Omental fat pad (tissue), 4 donors: ENCODE data around the gene LPP. TPM values are rescaled to one million over a fixed set of nuclear protein-coding genes. Genes with fewer than 3 reads are reported as not detected.

ENCODE experiments used
- ATAC-seq: fragments of 150-250 bp; one replicate; pipeline ENCODE4 v1.9.1; 2016; ENCODE audit warnings: mild to moderate bottlenecking, moderate library complexity; ENCODE audit not compliant: low FRiP score
- DNase-seq: peaks from one replicate; pipeline ENCODE4 v3.0.0-alpha.2; 2019; ENCODE audit warnings: low spot score
- CTCF ChIP-seq, 3 donors: fragments of 450-650 bp; IDR thresholded peaks; one replicate each; pipeline ENCODE4 v1.5.1; 2016 to 2017; ENCODE audit warnings: antibody characterized with exemption in 3 of 3, mild to moderate bottlenecking in 3 of 3, moderate library complexity in 2 of 3
- total RNA-seq, 4 donors: library from RNA; depleted of rRNA; stranded (reverse); fragments of >200 nt; gene quantifications; one replicate each; pipeline ENCODE4 v1.1.0, GENCODE V29; 2016

LPP gene
- total RNA-seq, 4 donors from 2014 or later = 113 to 302 (median 126) TPM

DNA sequence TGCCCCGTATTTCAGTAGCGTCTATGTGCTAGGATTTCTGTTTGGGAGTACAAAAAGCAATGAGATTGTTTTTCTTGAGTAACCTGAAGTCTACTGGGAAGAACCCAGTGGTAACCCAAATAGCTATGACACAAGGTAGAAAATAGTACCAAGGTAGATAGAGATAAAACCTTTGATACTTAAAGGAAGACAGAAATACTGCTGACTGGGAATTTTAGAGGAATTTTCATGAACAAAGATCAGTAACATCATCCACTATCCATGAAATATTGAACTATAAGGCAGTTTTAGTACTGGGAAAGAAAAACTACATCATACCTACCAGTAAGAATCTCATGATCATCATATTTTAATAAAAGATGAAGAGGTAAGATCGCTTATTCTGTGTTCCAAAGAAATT is 489.8 kb downstream of the LPP start:
- no peak for DNase-seq
- no peak for ATAC-seq
- no peak for TF ChIP-seq CTCF (IDR thresholded peaks at IDR 0.05)

- ATAC-seq = no peak
Observed at GRCh38 chr3:188646592-188646991, 492.6 kb downstream of the LPP start.

GRCh38 chr3:188647237-188647636 is 493.3 kb downstream of the LPP start:
- DNase-seq (no peak), ATAC-seq (no peak)
- no peak for TF ChIP-seq CTCF (IDR thresholded peaks at IDR 0.05)

More at GRCh38 chr3:188646592-188646991, 492.6 kb downstream of the LPP start:
- no peak for TF ChIP-seq CTCF (IDR thresholded peaks at IDR 0.05)
- DNase-seq = no peak

DNA sequence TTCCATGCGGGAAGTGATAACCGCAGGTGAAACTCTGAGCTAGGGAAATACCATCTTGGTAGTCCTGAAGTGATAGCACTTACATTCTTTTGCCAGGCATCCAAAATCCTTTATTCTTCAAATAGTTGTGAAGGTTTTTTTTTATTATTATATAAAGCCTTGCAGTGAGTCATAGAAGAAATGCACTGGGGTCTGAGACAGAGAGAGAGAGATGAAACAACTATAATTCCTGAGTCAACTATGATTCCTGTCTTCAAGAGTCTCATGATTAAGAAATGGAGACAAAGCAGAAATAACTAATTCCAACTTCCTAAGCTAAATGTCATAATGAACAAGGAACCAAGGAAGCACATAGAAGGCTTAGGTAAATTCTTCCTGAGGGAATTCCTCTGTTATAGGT is 495.6 kb downstream of the LPP start:
- ATAC-seq (no peak), DNase-seq (no peak)
- no peak for TF ChIP-seq CTCF (IDR thresholded peaks at IDR 0.05)

DNA sequence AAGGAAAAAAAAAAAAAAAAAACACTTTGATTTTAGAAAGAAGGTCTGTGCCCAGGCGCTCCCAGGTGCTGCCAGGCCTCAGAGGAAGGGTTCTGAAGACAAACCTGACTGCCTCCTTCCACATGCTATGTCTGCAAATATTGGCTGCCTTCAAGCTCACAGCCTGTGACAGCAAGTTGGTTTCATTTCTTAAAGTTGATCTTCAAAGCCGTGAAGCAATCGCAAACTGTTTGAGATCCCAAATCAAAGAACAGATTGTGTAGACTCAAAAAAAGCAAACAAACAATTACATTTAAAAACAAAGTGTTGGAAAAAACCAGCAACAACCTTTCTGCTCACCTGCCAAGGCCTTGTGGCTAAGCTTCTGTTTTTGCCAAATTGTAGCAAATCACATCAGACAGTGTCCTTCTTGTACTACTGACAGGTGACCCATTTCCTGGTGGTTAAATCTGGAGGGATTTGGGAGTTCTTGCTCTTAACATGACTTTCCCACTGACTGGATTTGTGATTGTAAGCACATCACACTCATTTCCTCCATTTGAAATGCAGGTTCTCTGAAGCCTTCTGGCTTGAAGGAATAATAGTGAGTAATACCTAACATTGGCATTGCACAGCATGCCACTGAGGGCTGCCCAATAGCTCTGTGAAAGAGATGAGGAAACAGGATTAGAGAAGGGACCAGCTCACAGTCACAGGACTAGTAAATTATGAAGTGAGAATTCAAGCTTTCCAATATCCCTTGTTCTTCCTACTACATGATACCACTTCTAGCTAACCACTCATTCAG is 502.4 kb downstream of the LPP start:
- TF ChIP-seq CTCF (IDR thresholded peaks at IDR 0.05) = no peak
- ATAC-seq (peak; percentile 52), DNase-seq (no peak)

DNA sequence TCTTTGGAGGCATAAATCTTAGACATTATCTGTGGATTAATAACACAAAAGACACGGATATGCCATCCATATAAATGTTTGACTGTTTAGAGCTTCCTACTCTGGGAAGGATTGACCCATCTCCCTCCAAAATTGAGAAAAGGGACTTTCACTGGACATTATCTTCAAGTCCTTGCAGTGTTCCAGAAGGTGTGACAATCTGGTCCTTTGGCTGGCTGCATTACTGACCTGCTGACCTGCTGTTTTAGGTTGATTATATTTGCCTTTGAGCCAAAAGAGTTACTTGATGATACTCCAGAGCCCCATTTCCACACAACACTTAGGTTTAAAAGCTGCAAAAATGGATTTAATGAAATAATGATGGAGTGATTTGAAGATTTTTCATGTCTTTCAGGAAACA is 504.6 kb downstream of the LPP start:
- DNase-seq (no peak), ATAC-seq (no peak)
- no peak for TF ChIP-seq CTCF (IDR thresholded peaks at IDR 0.05)

DNA sequence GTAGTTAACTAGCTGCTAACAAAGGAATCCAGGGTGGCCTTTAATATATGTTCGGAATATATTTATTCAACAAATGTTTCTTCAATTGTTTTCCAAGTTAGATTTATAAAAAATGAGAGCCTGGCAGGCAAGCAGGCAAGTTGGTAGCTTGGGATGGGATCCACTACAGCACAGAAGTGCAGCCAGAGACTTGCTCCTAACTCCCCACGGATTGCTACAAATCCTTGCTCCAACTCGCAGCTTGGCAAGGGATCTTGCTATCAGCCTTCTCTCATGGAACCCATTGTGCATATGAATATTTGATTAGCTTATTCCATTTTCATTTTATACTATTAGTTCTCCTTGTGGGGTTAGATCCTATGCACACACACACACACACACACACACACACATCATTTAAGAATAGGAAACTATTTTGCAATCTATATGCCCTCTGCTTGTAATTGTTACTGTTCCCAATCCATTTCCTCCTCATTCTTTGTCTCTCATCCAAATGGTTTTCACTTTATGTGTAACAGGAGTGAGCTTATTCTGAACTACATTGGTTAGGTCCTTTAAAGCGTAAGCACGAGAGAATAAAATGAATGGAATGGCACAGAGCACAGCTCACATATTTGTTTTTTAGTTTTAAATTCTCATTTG is 505.6 kb downstream of the LPP start:
- TF ChIP-seq CTCF (IDR thresholded peaks at IDR 0.05) = no peak
- ATAC-seq = no peak
- DNase-seq = no peak
